Heart left ventricle (tissue), 16 donors: ENCODE data around the gene NLRP12. TPM values are rescaled to one million over a fixed set of nuclear protein-coding genes. Genes with fewer than 3 reads are reported as not detected.
A peak's percentile ranks its signal among the peaks of the same experiment; 100 is the strongest.

Experiments used
- ATAC-seq, 4 donors: fragments of 200-7000 bp; cut with Tn5 transposase; one replicate each; pipeline ENCODE4 v1.9.1; 2020 to 2022; ENCODE audit warnings: moderate library complexity in 4 of 4, mild to moderate bottlenecking in 3 of 4, moderate number of reproducible peaks in 1 of 4
- DNase-seq, 5 donors: peaks; one replicate each; pipeline ENCODE4 v3.0.0-alpha.2; 2020
- H3K27ac ChIP-seq, 12 donors: fragments of 200-600 bp; sonication (generic) in 4 of 12; one replicate each; pipeline versions ENCODE4 v1.5.0 to v1.8.0; 2016 to 2022; ENCODE audit warnings: mild to moderate bottlenecking in 2 of 12
- H3K27me3 ChIP-seq, 9 donors: fragments of 200-600 bp; sonication (generic) in 2 of 9; one replicate each; pipeline versions ENCODE4 v1.5.1 to v1.8.0; 2016 to 2022; ENCODE audit warnings: mild to moderate bottlenecking in 3 of 9
- H3K36me3 ChIP-seq, 9 donors: fragments of 200-600 bp; sonication (generic) in 2 of 9; one replicate each; pipeline versions ENCODE4 v1.5.0 to v1.8.0; 2018 to 2022; ENCODE audit warnings: mild to moderate bottlenecking in 2 of 9
- H3K4me1 ChIP-seq, 12 donors: fragments of 200-600 bp; sonication (generic) in 4 of 12; one replicate each; pipeline versions ENCODE4 v1.5.0 to v1.8.0; 2016 to 2022; ENCODE audit warnings: mild to moderate bottlenecking in 3 of 12
- H3K4me3 ChIP-seq, 12 donors: fragments of 200-600 bp; sonication (generic) in 4 of 12; one replicate each; pipeline versions ENCODE4 v1.5.0 to v1.8.0; 2017 to 2022; ENCODE audit warnings: mild to moderate bottlenecking in 9 of 12, moderate library complexity in 4 of 12
- H3K9me3 ChIP-seq, 12 donors: fragments of 200-600 bp; sonication (generic) in 4 of 12; one replicate each; pipeline versions ENCODE4 v1.5.0 to v1.8.0; 2016 to 2022; ENCODE audit warnings: mild to moderate bottlenecking in 1 of 12
- CTCF ChIP-seq, 12 donors: fragments of 200-600 bp; sonication (generic) in 4 of 12; IDR thresholded peaks; one replicate each; pipeline versions ENCODE4 v1.5.0 to v1.8.0; 2018 to 2022; ENCODE audit warnings: antibody characterized with exemption in 12 of 12, mild to moderate bottlenecking in 5 of 12
- POLR2A ChIP-seq, 2 donors: fragments of 450-650 bp; IDR thresholded peaks; one replicate each; pipeline ENCODE4 v1.6.1; 2017; ENCODE audit warnings: antibody characterized with exemption in 2 of 2, mild to moderate bottlenecking in 2 of 2, moderate library complexity in 2 of 2
- WGBS, 4 donors: extraction: QIAGEN DNeasy Blood & Tissue Kit in 2 of 4; methylation state at CpG; one replicate each; pipeline versions ENCODE4 v1.1.5 to v1.1.7; 2013 to 2018; 5-methylcytosine and 5-hydroxymethylcytosine counted together
- intact Hi-C, 10 donors: fragments of 100-400 bp; cut with DNase I; formaldehyde crosslinking; loops; one replicate each; pipeline versions ENCODE4 v1.11.1 to v1.14.2; 2022
- polyA plus RNA-seq, 2 donors: library from polyadenylated mRNA; stranded (reverse); fragments of 200-250 nt; gene quantifications; one replicate each; pipeline ENCODE4 v1.2.3, GENCODE V29; 2013
- total RNA-seq, 9 donors: library from RNA; depleted of rRNA in 2 of 9; stranded (reverse); fragments of >200 nt in 2 of 9; fragmentation: NEBNext Ultra II Directional in 3 of 9; extraction: Animal tissue kit (Norgen Biotek cat#: 25700) in 3 of 9; gene quantifications; one replicate each; pipeline versions ENCODE4 v1.1.0 to v1.2.4, GENCODE V29; 2016 to 2023
- donor health status: ischemic (EF 13 %, LVEDD 7.1; RV severe dilation, severe dysfunction).
- donor health status: healthy with polysubstance abuse.
- donor health status: DM: no; HTN: yes; CAD: no.
- donor health status: DM: no; HTN: no; CAD: no.
- donor health status: ischemic (EF 25% LVEDD 6.9; RV normal size, moderate dysfunction).
- donor health status: ischemic (EF 25% LVEDD 5.7; RV mildly dilated, moderate dysfunction).
- donor health status: healthy.
- donor health status: DM: yes; HTN: yes; CAD: no.
- donor health status: ischemic (EF 35%, LVEDD 5.7; RV mildly dilated, moderate dysfunction).
- donor health status: nonischemic (EF 11% LVEDD 7.7; RV severe dilation, severe dysfunction).
- donor health status: DM: yes; HTN: yes; CAD: no.
- donor health status: PGD.
- donor health status: ischemic (EF 29% LVEDD 5.4; RV normal size, mild dysfunction).
- donor health status: nonischemic (EF 23%, LVEDD 6.1; RV moderate dilation, normal function).

NLRP12 gene
- total and polyA plus RNA-seq, 11 donors: 0.07 to 1.5 (median 0.36) TPM

DNA sequence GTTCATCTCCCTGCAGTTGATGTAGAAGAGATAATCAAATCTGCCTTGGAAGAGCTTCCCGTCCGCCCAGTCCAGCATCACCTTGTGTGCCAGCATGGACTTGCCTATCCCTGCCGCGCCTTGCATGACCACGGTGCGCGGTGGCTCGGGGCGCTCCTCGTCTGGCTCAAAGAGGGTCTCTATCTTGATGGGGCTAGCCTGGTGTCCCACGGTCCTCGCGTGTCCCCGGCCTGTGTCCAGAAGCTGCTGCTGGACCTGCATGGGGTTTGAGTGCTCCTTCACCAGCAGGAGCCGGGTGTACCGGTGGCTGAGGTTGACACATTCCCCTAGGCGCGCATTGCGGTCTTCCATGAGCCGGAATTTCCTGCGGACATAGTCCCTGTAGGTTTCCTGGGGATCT is 13.2 kb downstream of the NLRP12 start:
- H3K27ac ChIP-seq: no peak overlapping the region
- no peaks in the 10 kb centered on the region for H3K36me3 ChIP-seq
- no peak for ATAC-seq
- intact Hi-C loops: loop anchor here in 2 of 10 donors (10.0 kb wide), 1 partner anchor 214 kb away; no protein-coding TSS in a partner anchor
- no peaks in the 10 kb centered on the region for H3K9me3 ChIP-seq
- peaks cover 0 to 4% (median 0%) of the 10 kb centered on the region in 12 donors for H3K4me1 ChIP-seq
- no peak for DNase-seq
- H3K4me3 ChIP-seq: no peak overlapping the region
- TF ChIP-seq POLR2A (IDR thresholded peaks at IDR 0.05) (no peak), CTCF (IDR thresholded peaks at IDR 0.05) (no peak)
- WGBS, 4 donors: 94 to 96% (median 95%) methylated on average over 17 to 21 of the region's 21 CpGs
- peaks cover 0 to 5% (median 0%) of the 10 kb centered on the region in 9 donors for H3K27me3 ChIP-seq

GRCh38 chr19:53810187-53810546 is 13.9 kb downstream of the NLRP12 start:
- no peak overlapping the region for H3K4me3 ChIP-seq
- peaks cover 0 to 1% (median 0%) of the 10 kb centered on the region in 9 donors for H3K36me3 ChIP-seq
- no peak for TF ChIP-seq POLR2A (IDR thresholded peaks at IDR 0.05)
- no peak for TF ChIP-seq CTCF (IDR thresholded peaks at IDR 0.05)
- H3K27ac ChIP-seq: no peak overlapping the region
- intact Hi-C loops: loop anchor here in 2 of 10 donors (10.0 kb wide), 1 partner anchor 215 kb away; no protein-coding TSS in a partner anchor
- ATAC-seq (no peak), DNase-seq (no peak)
- 62 to 85% (median 73%) methylated on average over 8 to 13 of the region's 13 CpGs for WGBS, 4 donors
- peaks cover 0 to 4% (median 0%) of the 10 kb centered on the region in 12 donors for H3K4me1 ChIP-seq
- H3K27me3 ChIP-seq: peaks cover 0 to 5% (median 0%) of the 10 kb centered on the region in 9 donors
- H3K9me3 ChIP-seq: no peaks in the 10 kb centered on the region

DNA sequence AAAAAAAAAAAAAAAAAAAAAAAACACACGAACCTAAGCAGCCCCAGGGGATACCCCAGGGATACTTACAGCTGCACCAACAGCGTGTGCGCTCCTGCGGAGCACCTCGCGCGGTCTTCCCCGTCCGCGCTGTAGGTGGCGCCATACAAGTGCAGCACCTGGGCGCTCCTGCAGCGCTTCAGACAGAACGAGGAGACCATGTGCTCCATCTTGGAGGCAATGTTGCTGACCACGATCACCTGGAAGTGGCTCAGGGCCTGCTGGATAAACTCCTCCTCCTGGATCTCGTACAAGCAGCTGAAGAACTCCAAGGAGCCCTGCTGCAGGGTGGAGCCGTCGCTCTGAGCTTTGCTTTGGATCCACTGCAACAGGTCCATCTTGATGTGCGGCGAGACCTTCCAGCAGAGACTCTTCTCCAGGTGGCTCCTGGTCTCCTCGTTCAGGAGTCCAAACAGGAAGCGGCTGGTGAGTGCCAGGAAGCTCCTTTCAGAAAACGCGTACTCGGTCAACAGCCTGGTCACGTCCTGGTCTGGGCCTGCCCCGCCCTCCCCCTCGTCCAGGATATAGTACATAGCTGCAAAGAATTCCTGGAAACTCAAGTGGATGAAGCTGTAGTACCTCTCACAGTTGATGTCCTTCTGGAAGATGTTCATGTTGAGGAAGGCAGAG is 14.5 kb downstream of the NLRP12 start:
- H3K4me1 ChIP-seq: peaks cover 0 to 4% (median 0%) of the 10 kb centered on the region in 12 donors
- no peak overlapping the region for H3K27ac ChIP-seq
- TF ChIP-seq POLR2A (IDR thresholded peaks at IDR 0.05) (no peak), CTCF (IDR thresholded peaks at IDR 0.05) (peak in 7 of 12 donors; percentile 12 to 33 (median 20))
- WGBS, 4 donors: 67 to 75% (median 69%) methylated on average over 26 to 28 of the region's 28 CpGs
- H3K36me3 ChIP-seq: peaks cover 0 to 6% (median 0%) of the 10 kb centered on the region in 9 donors
- peaks cover 0 to 5% (median 0%) of the 10 kb centered on the region in 9 donors for H3K27me3 ChIP-seq
- ATAC-seq (peak; percentile 29 to 72 (median 46)), DNase-seq (no peak)
- H3K9me3 ChIP-seq: no peaks in the 10 kb centered on the region
- no peak overlapping the region for H3K4me3 ChIP-seq
- intact Hi-C loops: loop anchor here in 7 of 10 donors (2.0 to 10.0 kb wide), 3 partner anchors 213 to 219 kb away; no protein-coding TSS in a partner anchor

DNA sequence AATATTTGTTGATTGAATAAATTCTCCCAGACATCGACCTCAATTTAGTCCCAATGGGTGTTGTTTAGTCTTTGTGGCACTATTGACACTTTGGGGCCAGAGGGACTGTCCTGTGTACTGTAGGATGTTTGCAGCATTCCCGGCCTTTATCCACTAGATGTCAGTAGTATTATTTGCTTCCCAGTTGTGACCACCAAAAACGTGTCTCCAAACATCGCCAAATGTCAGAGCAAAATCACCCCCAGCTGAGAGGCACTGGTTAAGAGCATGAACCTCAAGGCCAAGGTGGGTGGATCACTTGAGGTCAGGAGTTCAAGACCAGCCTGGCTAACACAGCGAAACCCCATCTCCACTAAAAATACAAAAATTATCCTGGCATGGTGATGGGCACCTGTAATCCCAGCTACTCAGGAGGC is 15.4 kb downstream of the NLRP12 start:
- Histone ChIP-seq H3K4me1 (peaks cover 0 to 4% (median 0%) of the 10 kb centered on the region in 12 donors), H3K36me3 (peaks cover 0 to 6% (median 0%) of the 10 kb centered on the region in 9 donors), H3K9me3 (no peaks in the 10 kb centered on the region), H3K27me3 (peaks cover 0 to 5% (median 0%) of the 10 kb centered on the region in 9 donors), H3K27ac (no peak overlapping the region), H3K4me3 (no peak overlapping the region)
- TF ChIP-seq CTCF (IDR thresholded peaks at IDR 0.05): peak; percentile 16 to 65 (median 42)
- TF ChIP-seq POLR2A (IDR thresholded peaks at IDR 0.05): no peak
- WGBS, 4 donors: 20 to 30% (median 22%) methylated on average over 5 of the region's 5 CpGs
- intact Hi-C loops: loop anchor here in 5 of 10 donors (2.0 to 10.0 kb wide), 3 partner anchors 214 to 220 kb away; no protein-coding TSS in a partner anchor
- ATAC-seq (peak in 2 of 4 donors; percentile 15 to 59), DNase-seq (no peak)
